NCI-H524 (cell line): ENCODE results near the gene ALOX12B.

ENCODE experiments used
- DNase-seq, 2 experiments: peaks; one replicate each; lab custom pipeline; 2025; lab: John Stamatoyannopoulos, UW

ALOX12B gene

GRCh38 chr17:8087075-8087951 lies at the start of gene ALOX12B:
ALOX12B (minus strand) TSS chr17:8087716; CDS start chr17:8087442, 274 bp downstream.
- no peak for DNase-seq

- no peak for DNase-seq
These were observed 46.4 kb upstream of the ALOX12B start for GRCh38 chr17:8133941-8134340.

GRCh38 chr17:8133399-8133798 lies 45.9 kb upstream of the ALOX12B start:
- no peak for DNase-seq

- DNase-seq = no peak
These were observed 44.4 kb upstream of the ALOX12B start for GRCh38 chr17:8131844-8132441.

GRCh38 chr17:8128125-8128784 lies 40.7 kb upstream of the ALOX12B start:
- no peak for DNase-seq

- DNase-seq = peak in 1 of 2 experiments; percentile 42
These were observed 39.1 kb upstream of the ALOX12B start for GRCh38 chr17:8126491-8127066.

GRCh38 chr17:8125947-8126490 lies 38.5 kb upstream of the ALOX12B start:
- DNase-seq = peak in 1 of 2 experiments; percentile 35

GRCh38 chr17:8125154-8125946 lies 37.8 kb upstream of the ALOX12B start:
- peak in 1 of 2 experiments; percentile 47 for DNase-seq

- DNase-seq = peak in 1 of 2 experiments; percentile 42
These were observed 37.0 kb upstream of the ALOX12B start for GRCh38 chr17:8124350-8125153.

- peak in 1 of 2 experiments; percentile 23 for DNase-seq
These were observed 36.3 kb upstream of the ALOX12B start, which contains the start of gene HES7 for GRCh38 chr17:8123695-8124349. HES7 (minus strand) TSS chr17:8124106; CDS start chr17:8124084, 22 bp downstream.

GRCh38 chr17:8122924-8123694 lies 35.6 kb upstream of the ALOX12B start:
- DNase-seq = no peak

GRCh38 chr17:8122422-8122923 lies 35.0 kb upstream of the ALOX12B start:
- DNase-seq = no peak

GRCh38 chr17:8121681-8122421 lies 34.3 kb upstream of the ALOX12B start:
- DNase-seq = peak in 1 of 2 experiments; percentile 68

- DNase-seq = no peak
These were observed 33.8 kb upstream of the ALOX12B start for GRCh38 chr17:8121407-8121680.

GRCh38 chr17:8120520-8121406 lies 33.2 kb upstream of the ALOX12B start:
- DNase-seq = peak; percentile 34 to 63

- DNase-seq = peak; percentile 51 to 83
These were observed 32.3 kb upstream of the ALOX12B start for GRCh38 chr17:8119581-8120519.
